ENCODE results near the gene IGLL1.
A peak's percentile ranks its signal among the peaks of the same experiment; 100 is the strongest.
"Not testable (repeated sequence)": the region's sequence is repeated elsewhere in the genome, so short reads cannot be mapped to it uniquely, and the experiment has no call there.

The IGLL1 gene

DNA sequence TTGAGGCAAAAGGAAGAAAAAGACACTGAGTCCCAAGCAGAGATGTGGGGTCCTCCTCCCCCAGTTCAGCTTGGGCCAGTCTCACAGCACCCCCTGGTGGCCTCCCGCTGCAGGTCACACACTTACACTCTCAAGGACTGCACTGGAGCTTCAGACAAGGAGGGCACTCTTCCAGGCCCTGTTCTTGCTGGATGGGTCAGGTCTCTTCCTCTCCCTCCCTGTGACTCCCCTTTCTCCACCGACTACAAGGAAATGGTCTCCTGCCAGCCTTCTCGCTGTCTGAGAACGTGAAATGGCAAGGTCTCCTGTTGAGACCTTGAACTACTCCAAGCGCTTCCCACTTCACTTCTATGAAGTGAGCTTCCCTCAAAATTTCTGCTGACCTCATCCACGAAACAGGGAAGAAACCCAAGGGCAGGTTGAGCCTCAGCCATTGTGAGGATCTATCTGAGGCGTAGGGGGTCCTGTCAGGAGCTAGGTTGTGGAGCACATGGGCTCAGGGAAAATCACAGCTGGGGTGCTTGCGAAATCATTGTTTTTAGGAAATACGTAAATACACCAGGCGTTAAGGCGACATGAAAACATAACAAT lies 11.2 kb upstream of the IGLL1 start:
- peak; percentile 26 for DNase-seq (ENCODE audit: low read depth)

DNA sequence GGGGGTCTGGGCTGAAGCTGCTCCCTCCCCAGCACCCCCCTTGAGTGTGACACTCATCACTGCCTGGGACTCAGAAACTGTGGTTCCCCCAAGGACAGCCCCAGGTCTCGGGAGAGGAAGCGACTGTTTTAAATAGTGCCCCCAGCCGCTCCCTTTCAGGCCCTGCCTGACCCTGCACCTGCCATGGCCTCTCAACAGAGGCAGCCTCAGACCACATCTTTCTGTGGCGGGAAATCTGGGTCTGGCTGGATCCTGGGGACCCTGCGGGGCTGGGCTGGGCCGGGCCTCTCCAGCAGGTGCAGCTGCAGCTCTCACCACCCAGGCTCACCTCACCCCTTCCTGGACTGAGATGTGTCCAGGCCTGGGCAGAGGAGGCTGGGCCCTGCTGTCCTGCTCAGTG lies 3.7 kb upstream of the IGLL1 start:
- DNase-seq (ENCODE audit: low read depth): no peak

- DNase-seq (ENCODE audit: low read depth): no peak
Measured at GRCh38 chr22:23583153-23583552, 3.1 kb upstream of the IGLL1 start.

- no peak for DNase-seq (ENCODE audit: low read depth)
Measured at GRCh38 chr22:23581260-23581650, 1.2 kb upstream of the IGLL1 start.

DNA sequence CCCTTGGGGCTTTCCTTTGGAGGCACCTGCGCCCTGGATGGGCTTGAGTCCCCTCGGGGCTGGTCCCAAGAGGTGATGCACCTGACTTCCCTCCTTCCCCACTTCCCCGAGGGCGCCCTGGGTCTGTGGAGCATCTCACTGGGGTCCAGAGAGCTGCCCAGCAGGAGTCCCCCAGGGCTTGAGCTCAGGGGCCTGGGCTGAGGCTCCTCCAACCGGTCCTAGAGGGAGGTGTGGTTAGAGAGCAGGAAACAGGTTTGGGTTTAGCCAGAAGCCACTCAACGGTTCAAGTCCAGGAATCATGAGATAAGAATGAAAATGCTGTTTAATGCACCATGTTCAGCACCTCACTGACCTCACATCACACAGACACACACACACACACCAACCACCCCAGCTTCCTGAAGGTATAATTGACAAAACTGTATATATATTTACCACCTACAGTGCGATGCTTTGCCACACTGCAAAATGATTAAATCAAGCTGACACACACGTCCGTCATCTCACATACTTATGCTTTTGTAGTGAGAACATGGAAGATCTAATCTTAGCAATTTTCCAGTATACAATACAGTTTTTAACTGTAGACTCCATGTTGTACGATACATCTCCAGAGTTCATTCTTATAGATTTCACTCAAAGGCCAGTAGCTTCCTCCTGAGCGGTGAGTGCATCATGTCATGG lies 628 bp upstream of the IGLL1 start:
- DNase-seq (ENCODE audit: low read depth): no peak

- no peak for DNase-seq (ENCODE audit: low read depth)
Measured at GRCh38 chr22:23579280-23579679, 810 bp downstream of the IGLL1 start.

DNA sequence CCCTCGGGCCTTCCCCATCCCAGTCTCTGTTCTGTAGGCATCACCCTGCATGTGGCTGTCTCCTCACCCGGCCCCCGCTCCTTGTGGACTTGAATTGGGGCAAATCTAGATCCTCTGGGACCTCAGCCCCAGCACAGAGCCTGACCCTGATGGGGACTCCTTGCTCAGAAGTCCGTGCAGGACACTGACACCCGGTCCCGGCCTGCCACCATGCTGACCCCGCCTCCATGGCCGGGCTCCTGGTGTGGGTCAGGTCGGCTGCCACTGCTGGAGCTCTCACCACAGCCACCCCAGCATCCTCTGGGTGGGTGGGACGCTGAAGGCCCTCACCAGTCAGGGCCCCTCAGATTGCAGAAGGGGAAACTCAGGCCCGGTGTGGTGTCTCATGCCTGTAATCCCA lies 1.8 kb downstream of the IGLL1 start:
- no peak for DNase-seq (ENCODE audit: low read depth)

DNA sequence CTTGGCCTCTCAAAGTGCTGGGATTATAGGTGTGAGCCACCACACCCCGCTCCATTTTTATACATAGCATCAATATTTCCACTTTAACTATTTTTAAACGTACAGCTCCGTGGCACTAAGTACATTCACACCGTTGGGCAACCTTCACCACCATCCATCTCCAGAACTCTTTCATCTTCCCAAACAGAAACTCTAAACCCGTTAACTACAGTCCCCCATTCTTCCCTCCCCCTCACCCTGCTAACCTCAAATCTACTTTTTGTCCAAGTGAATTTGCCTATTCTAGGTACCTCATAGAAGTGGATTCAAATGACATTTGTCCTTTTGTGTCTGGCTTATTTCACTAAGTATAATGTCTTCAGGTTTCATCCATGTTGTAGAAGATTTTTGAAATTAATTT lies 3.4 kb downstream of the IGLL1 start:
- DNase-seq (ENCODE audit: low read depth): no peak

DNA sequence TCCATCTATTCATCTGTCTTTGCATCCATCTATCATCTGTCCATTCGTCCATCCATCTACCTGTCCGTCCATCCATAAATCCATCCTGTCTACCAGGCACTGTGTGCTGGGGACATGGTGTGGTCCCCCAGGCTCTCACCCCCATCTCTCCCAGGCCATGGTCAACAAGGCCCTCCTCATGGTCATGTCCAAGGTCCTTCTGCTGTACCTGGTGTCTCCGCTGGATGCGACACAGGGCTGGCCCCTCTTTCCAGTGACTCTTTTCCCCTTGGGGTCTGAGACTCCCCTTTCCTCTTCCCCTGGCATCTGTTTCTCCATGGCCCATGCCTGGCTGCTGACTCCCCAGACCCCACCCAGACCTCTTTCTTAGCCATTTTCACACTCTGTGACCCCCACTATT lies 4.5 kb downstream of the IGLL1 start:
- no peak for DNase-seq (ENCODE audit: low read depth)

DNA sequence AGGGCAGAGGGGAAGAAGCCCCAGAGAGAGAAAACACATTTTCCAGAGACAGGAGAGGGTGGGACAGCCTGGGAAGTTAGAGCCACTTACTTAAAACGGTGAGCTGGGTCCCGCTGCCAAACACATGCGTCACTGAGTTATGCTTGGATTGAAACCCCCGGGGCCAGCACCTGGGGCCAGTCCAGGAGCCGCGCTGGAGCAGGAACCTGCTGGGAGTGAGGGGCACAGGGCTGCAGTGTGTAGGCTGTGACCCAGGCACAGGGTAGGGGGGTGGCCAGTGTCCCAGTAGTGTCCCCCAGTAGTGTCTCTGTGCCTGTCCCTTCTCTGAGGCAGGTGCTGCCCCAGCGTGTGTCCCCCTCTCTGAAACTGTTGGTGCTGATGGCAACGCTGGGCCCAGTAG lies 5.2 kb downstream of the IGLL1 start:
- DNase-seq (ENCODE audit: low read depth): no peak

- no peak for DNase-seq (ENCODE audit: low read depth)
Measured at GRCh38 chr22:23574371-23574811, 5.7 kb downstream of the IGLL1 start.

- not testable (repeated sequence) for DNase-seq (ENCODE audit: low read depth)
Measured at GRCh38 chr22:23573701-23574235, 6.3 kb downstream of the IGLL1 start.

- not testable (repeated sequence) for DNase-seq (ENCODE audit: low read depth)
Measured at GRCh38 chr22:23573106-23573505, 7.0 kb downstream of the IGLL1 start.

DNA sequence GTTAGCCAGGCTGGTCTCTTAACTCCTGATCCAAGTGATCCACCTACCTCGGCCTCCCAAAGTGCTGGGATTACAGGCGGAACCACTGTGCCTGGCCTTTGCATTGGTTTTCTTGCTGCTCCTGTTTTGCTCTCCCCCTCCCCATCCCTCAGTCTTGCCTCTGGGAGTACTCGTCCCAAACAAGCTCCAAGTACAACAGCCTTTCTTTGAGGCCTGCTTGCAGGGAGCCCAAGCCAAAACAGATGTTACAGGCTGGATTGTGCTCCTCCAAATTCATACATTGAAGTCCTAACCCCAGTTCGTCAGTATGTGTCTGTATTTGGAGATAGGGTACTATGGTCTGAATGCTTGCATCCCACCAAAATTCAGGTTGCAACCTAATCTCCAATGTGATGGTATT lies 8.6 kb downstream of the IGLL1 start:
- no peak for DNase-seq (ENCODE audit: low read depth)

DNA sequence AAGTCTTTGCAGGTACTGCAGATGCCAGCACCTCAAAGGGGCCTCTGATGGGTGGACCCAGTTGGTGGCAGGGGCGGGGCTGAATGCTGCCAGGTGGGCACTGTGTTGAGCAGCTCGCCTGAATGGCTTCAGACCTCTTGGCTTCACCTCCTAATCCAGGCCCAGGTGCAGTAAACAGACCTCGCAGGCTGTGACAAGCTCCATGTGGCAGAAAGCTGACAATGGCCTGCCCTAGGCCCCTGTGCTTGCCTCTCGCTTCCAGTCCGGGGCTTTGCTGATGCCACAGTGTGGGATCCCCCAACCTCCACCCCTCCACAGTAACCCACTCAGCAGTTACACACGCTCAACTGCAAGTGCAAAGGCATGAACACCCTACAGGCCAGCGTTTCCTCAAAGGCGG lies 9.4 kb downstream of the IGLL1 start:
- DNase-seq (ENCODE audit: low read depth): no peak

GRCh38 chr22:23569716-23570115 lies 10.4 kb downstream of the IGLL1 start:
- no peak for DNase-seq (ENCODE audit: low read depth)

GRCh38 chr22:23569291-23569690 lies 10.8 kb downstream of the IGLL1 start:
- no peak for DNase-seq (ENCODE audit: low read depth)

GRCh38 chr22:23566705-23567475 lies 13.2 kb downstream of the IGLL1 start:
- no peak for DNase-seq (ENCODE audit: low read depth)

- no peak for DNase-seq (ENCODE audit: low read depth)
Measured at GRCh38 chr22:23565915-23566704, 14.0 kb downstream of the IGLL1 start.

DNA sequence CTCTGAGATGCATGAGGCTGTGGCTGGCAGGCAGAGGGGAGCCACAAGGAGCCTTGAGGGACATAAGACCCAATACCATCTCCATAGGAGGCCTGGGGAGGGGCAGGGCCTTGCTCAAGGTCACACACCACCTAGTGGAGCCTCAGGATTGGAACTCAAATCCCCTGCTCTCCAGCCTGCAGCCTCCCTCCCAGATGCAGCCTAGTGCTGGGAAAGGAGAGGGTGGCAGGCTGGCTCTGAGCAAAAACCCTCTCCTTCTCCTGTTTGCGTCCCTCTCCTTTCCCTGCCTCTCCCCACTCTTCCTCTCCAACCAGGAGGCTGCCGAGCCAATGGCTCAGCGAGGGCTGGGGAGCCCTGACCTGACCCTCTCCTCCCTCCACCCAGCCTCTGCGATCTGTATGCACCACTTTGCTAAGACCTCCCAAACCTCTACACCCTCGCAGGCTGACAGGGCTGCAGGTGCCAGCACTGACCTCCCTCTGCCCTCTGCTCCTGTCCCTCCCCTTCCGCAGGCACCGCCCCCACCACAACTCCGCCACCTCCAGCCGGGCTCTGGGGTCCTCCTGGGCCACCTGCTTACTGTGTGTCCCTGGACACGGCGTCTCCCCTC lies 14.7 kb downstream of the IGLL1 start:
- no peak for DNase-seq (ENCODE audit: low read depth)

DNA sequence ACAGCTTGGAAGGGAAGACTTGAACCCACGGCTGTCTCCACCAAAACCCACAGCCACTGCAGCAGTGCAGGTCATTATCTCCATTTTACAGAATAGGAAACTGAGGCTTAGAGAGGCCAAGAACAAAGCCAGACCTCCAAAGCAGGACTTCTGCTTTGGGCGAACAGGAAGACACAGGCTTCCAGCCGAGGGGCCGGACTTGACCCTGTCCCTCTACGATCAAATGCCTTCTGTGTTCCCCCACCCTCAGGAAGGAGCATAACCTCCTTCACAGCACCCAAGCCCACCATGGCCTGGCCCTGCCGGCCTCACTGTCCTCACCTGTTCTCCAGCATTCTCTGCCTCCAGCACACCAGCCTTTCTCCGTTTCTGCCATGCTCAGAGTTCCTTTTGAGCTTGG lies 15.8 kb downstream of the IGLL1 start:
- no peak for DNase-seq (ENCODE audit: low read depth)

GRCh38 chr22:23563111-23563510 lies 17.0 kb downstream of the IGLL1 start:
- no peak for DNase-seq (ENCODE audit: low read depth)

All from stimulated activated CD8-positive, alpha-beta memory T cell treated with anti-CD3 and anti-CD28 coated beads, Interleukin-15, amount 100 ng/mL, for 24 hours (primary cell).